ENCODE data around the gene DACT2.

DNA sequence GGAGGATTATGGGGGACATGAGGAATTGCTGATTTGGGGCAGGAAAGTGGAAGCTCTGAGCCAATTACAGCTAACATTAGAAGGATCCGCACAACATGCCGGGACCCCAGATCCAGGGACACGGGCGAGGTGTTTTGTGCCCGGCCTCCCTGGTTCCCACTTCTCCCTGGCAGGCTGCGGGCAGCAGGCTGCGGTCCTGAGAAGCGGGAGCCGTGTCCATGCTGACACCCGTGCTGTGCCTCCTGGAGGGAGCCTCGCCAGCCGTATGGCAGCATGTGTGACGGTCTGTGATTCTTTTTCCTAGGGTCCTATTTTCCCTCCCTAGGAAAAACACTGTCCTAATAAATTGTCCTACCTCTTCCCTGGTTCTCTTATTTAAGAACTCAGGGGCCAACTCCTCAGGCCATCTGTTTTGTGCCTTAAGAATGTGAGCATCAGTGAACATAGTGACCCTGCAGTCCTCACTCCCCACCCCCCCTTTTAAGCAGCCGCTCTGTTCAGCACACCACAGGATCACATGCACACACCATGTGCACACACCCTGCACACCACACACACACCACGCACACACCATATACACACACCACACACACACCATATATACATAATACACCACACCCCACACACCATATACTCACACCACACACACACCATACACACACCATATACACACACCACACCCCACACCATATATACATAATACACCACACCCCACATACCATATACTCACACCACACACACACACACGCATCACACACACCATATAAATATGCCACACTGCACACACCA is 49.9 kb downstream of the DACT2 start:
- TF ChIP-seq YY1 (IDR thresholded peaks at IDR 0.05; ENCODE audit: insufficient read depth, insufficient read length), result no peak
- no peak for TF ChIP-seq SUZ12 (IDR thresholded peaks at IDR 0.05; ENCODE audit: extremely low read depth, insufficient read depth, insufficient read length)

Data from NT2/D1 (cell line).